ENCODE measurements around the gene HIVEP3.

DNA sequence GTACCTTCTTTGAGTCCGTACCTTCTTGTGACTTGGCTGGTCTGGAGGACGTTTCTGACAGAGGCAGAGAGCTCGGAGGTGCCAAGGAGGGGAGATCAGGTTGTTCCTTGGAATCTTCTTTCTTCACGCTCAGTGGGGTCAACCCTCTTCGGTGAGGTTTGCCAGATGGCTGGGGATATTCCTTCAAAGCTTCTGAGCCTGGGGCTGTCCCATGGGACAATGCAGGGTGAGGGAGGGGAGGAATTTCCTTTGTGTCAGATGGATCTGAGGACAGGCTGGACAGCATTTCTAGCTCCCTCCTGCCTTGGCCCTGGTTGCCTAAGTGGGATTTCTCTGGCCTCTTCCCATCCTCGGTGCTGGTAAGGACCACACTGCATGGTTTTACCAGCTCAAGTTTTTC, 338.7 kb downstream of the HIVEP3 start:
- TF ChIP-seq, protein P1, sequence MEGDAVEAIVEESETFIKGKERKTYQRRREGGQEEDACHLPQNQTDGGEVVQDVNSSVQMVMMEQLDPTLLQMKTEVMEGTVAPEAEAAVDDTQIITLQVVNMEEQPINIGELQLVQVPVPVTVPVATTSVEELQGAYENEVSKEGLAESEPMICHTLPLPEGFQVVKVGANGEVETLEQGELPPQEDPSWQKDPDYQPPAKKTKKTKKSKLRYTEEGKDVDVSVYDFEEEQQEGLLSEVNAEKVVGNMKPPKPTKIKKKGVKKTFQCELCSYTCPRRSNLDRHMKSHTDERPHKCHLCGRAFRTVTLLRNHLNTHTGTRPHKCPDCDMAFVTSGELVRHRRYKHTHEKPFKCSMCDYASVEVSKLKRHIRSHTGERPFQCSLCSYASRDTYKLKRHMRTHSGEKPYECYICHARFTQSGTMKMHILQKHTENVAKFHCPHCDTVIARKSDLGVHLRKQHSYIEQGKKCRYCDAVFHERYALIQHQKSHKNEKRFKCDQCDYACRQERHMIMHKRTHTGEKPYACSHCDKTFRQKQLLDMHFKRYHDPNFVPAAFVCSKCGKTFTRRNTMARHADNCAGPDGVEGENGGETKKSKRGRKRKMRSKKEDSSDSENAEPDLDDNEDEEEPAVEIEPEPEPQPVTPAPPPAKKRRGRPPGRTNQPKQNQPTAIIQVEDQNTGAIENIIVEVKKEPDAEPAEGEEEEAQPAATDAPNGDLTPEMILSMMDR (IDR thresholded peaks at IDR 0.05), result no peak
- TF ChIP-seq POLR2A (IDR thresholded peaks at IDR 0.05), result no peak

Data from right lobe of liver (tissue), 4 donors.